GM23248 (cell line): ENCODE data around the gene LYRM1. TPM values are rescaled to one million over a fixed set of nuclear protein-coding genes. Genes with fewer than 3 reads are reported as not detected.

ENCODE experiments used
- DNase-seq: peaks from one replicate; pipeline ENCODE4 v3.0.0-alpha.2; 2015
- H2AFZ ChIP-seq: fragments of 200-600 bp; sonication (generic); 2 replicates; pipeline ENCODE4 v1.6.1; 2016; ENCODE audit warnings: antibody characterized with exemption
- H3F3A ChIP-seq: fragments of 200-600 bp; sonication (generic); 2 replicates; pipeline ENCODE4 v1.6.1; 2016; ENCODE audit warnings: mild to moderate bottlenecking, antibody characterized with exemption, mixed run types; ENCODE audit not compliant: insufficient read depth
- H3K27ac ChIP-seq: fragments of 200-600 bp; sonication (generic); 2 replicates; pipeline ENCODE4 v1.5.1; 2016; ENCODE audit warnings: mild to moderate bottlenecking
- H3K27me3 ChIP-seq: fragments of 200-600 bp; sonication (generic); replicated peaks from 2 replicates; pipeline ENCODE4 v1.6.1; 2016; ENCODE audit warnings: mild to moderate bottlenecking; ENCODE audit not compliant: insufficient read depth
- H3K36me3 ChIP-seq: fragments of 200-600 bp; sonication (generic); 2 replicates; pipeline ENCODE4 v1.6.1; 2016; ENCODE audit warnings: low read depth, mild to moderate bottlenecking
- H3K4me1 ChIP-seq: fragments of 200-600 bp; sonication (generic); 2 replicates; pipeline ENCODE4 v1.6.1; 2016; ENCODE audit warnings: mild to moderate bottlenecking; ENCODE audit not compliant: insufficient read depth
- H3K4me2 ChIP-seq: fragments of 200-600 bp; sonication (generic); one replicate; pipeline ENCODE4 v1.6.1; 2016; ENCODE audit warnings: mild to moderate bottlenecking; ENCODE audit not compliant: unreplicated experiment
- H3K4me3 ChIP-seq: fragments of 200-600 bp; sonication (generic); 2 replicates; pipeline ENCODE4 v1.5.1; 2016; ENCODE audit warnings: mild to moderate bottlenecking
- H3K79me2 ChIP-seq: fragments of 200-600 bp; sonication (generic); 2 replicates; pipeline ENCODE4 v1.6.1; 2016; ENCODE audit warnings: mild to moderate bottlenecking; ENCODE audit not compliant: insufficient read depth
- H3K9ac ChIP-seq: fragments of 200-600 bp; sonication (generic); 2 replicates; pipeline ENCODE4 v1.6.1; 2016; ENCODE audit warnings: mild to moderate bottlenecking
- H3K9me2 ChIP-seq: fragments of 200-600 bp; sonication (generic); 2 replicates; pipeline ENCODE4 v1.6.1; 2016; ENCODE audit warnings: mixed run types, mild to moderate bottlenecking, moderate library complexity; ENCODE audit not compliant: insufficient read depth
- H3K9me3 ChIP-seq: fragments of 200-600 bp; sonication (generic); one replicate; pipeline ENCODE4 v1.6.1; 2017; ENCODE audit warnings: low read depth
- H4K20me1 ChIP-seq: fragments of 200-600 bp; sonication (generic); 2 replicates; pipeline ENCODE4 v1.6.0; 2016; ENCODE audit not compliant: insufficient read depth
- EZH2 ChIP-seq: fragments of 200-600 bp; sonication (generic); IDR thresholded peaks from 2 replicates; pipeline ENCODE4 v1.6.1; 2018; ENCODE audit warnings: antibody characterized with exemption, mild to moderate bottlenecking; ENCODE audit not compliant: insufficient read depth, poor library complexity, severe bottlenecking
- EZH2phosphoT487 ChIP-seq: fragments of 200-600 bp; sonication (generic); IDR thresholded peaks from 2 replicates; pipeline ENCODE4 v1.6.1; 2018; ENCODE audit warnings: antibody characterized with exemption, moderate library complexity, mild to moderate bottlenecking, low read depth; ENCODE audit not compliant: insufficient read depth
- WGBS, 2 experiments: methylation state at CpG; one replicate each; pipeline ENCODE4 v1.1.6; 2015 to 2017; ENCODE audit warnings: low lambda C conversion rate in 2 of 2, low coverage in 1 of 2; ENCODE audit errors: missing lambda C conversion rate in 2 of 2; 5-methylcytosine and 5-hydroxymethylcytosine counted together
- in situ Hi-C: fragments of 300-500 bp; cut with MboI; formaldehyde crosslinking; loops from 2 replicates; pipeline ENCODE4 v1.15.0; 2020
- polyA plus RNA-seq: library from polyadenylated mRNA; unstranded; fragments of >200 nt; fragmentation: Nextera tagmentation; extraction: Ambion mirVana; gene quantifications from 2 replicates; pipeline ENCODE4 v1.2.1, GENCODE V29; 2016
- total RNA-seq: library from RNA; depleted of rRNA; stranded (reverse); fragments of >200 nt; shearing (Covaris generic); gene quantifications from 2 replicates; pipeline ENCODE4 v1.2.3, GENCODE V29; 2014

Gene LYRM1
- total and polyA plus RNA-seq, 2 experiments from 2014 or later: 32.1 to 40.9 TPM

DNA sequence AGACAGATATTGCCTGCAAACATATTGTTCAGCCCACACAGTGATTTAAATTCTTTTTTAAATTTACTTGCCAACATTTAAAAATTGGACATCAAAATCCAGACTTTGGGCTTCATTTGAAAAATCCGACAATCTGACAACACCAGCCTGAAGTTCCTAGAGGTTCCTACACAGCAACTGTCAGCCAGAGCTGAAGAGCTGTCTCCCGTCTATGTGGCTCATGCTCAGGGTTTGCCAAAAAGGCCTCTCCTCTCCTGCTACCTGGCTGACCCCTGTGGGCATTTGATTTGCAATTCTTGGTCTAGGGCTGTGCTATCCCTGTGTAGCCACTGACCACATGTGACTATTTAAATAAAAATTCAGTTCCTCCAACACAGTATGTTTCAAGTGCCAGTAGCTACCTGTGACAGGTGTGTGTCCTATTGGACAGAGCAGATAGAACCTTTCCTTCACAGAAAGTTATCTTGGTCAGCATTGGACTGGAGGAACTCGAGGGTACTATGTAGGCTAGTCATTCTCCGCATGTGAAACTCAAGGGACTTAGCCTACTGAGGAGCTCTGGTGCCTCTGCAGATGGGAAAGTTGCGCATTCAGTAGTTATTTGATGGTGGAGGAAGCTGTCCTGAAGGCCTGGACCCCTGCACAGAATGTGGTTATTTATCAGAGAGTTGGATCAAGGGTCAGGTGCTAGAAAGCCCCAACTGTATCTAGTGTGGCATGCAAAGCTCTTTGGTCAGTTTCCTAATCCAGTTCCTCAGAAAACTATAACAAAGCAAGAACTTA is 2.7 kb downstream of the LYRM1 start:
- in situ Hi-C loops: no loop called here
- no peak for TF ChIP-seq EZH2
- no peak for TF ChIP-seq EZH2phosphoT487
- Histone ChIP-seq H3K4me3 (no peak overlapping the region), H3K9me3 (no peaks in the 10 kb centered on the region), H3K36me3 (0 out of 2 replicates have a peak, but pooled peaks cover 2% of the 10 kb centered on the region), H3K27me3 (no peaks in the 10 kb centered on the region), H3K4me2 (peak overlapping the region; percentile 82), H3K9ac (no peak overlapping the region), H3K4me1 (peaks cover 62% of the 10 kb centered on the region), H4K20me1 (peaks cover 4% of the 10 kb centered on the region; the same call in 1 of the 2 replicates), H3K9me2 (no peaks in the 10 kb centered on the region), H3K27ac (no peak overlapping the region; the same call in 1 of the 2 replicates), H3F3A (peaks cover 80% of the 10 kb centered on the region), H3K79me2 (peaks cover 60% of the 10 kb centered on the region), H2AFZ (no peak overlapping the region)
- DNase-seq: no peak
- 77 to 79% methylated on average over 5 of the region's 5 CpGs for WGBS, 2 experiments

DNA sequence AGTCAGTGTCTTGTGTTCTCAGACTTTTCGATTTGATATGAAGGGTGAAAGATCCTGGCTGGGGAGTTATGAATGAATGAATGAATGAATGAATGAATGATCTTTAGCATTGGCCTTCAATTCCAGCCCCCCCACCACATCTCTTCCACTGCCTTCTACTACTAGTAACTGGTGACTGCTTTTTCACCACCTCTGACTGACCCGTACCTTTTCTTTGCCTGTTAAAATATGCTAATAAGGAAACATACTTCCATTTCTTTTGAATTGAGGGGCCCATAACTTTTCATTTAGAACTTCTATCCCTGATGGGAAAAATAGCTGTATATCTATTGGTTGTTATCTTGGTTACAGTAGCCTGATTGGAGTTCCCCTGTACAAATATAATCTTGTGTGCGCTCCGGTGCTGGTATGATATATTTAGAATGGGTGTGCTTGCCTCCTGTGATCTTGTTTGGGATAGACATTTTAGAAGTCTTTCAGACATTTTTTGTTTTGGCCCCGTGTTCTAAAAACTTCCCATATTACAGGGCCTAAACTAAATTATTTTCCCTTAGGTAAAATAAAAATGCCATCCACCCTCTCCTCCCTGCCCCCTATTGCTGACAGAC is 3.4 kb downstream of the LYRM1 start:
- Histone ChIP-seq H3K4me1 (peaks cover 56% of the 10 kb centered on the region), H3K9me3 (no peaks in the 10 kb centered on the region), H2AFZ (no peak overlapping the region), H3K27me3 (no peaks in the 10 kb centered on the region), H3K36me3 (no peaks in the 10 kb centered on the region), H3K4me3 (no peak overlapping the region), H3F3A (peaks cover 73% of the 10 kb centered on the region), H3K9ac (peak overlapping the region; percentile 15; the same call in 1 of the 2 replicates), H3K79me2 (peaks cover 55% of the 10 kb centered on the region), H4K20me1 (no peaks in the 10 kb centered on the region), H3K9me2 (no peaks in the 10 kb centered on the region), H3K27ac (peak overlapping the region; percentile 87), H3K4me2 (peak overlapping the region; percentile 82)
- in situ Hi-C loops: no loop called here
- DNase-seq: no peak
- 64 to 71% methylated on average over 5 of the region's 5 CpGs for WGBS, 2 experiments
- TF ChIP-seq EZH2: no peak
- TF ChIP-seq EZH2phosphoT487: no peak

DNA sequence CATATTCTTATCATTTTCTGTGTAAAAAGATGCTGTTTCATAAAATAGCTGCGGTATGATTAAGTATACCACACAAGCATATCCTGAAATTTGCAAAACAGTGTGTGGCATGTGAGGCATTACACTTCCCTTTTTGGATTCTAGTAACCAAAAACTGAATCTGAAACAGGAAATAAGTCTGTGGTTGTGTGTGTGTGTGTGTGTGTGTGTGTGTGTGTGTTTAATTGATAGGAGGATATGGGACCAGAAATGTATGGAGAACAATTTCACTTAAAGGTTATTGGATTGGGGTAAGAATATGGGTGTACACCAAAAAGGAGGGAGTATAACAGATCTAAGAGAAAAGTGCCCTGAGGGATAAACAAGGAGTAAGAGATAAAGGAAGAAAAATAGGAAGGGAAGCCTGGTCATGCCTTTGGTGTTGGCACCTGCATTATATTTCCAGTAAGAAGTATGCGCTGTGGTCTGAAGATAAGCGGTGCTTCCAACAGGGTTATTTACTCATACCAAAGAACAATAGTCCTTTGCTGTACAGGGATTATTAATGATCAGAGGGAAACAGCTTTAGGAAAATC is 4.0 kb downstream of the LYRM1 start:
- Histone ChIP-seq H3K9me2 (no peaks in the 10 kb centered on the region), H3K9ac (peak overlapping the region; percentile 15; the same call in 1 of the 2 replicates), H3K4me1 (peaks cover 56% of the 10 kb centered on the region), H3K27ac (peak overlapping the region; percentile 87), H3K4me2 (peak overlapping the region; percentile 82), H3K4me3 (no peak overlapping the region), H3K27me3 (no peaks in the 10 kb centered on the region), H3F3A (peaks cover 67% of the 10 kb centered on the region), H3K9me3 (no peaks in the 10 kb centered on the region), H4K20me1 (no peaks in the 10 kb centered on the region), H3K36me3 (no peaks in the 10 kb centered on the region), H3K79me2 (peaks cover 49% of the 10 kb centered on the region), H2AFZ (no peak overlapping the region)
- WGBS, 2 experiments: 85 to 88% methylated on average over 3 of the region's 3 CpGs
- in situ Hi-C loops: no loop called here
- TF ChIP-seq EZH2phosphoT487: no peak
- TF ChIP-seq EZH2: no peak
- DNase-seq: peak; percentile 49

DNA sequence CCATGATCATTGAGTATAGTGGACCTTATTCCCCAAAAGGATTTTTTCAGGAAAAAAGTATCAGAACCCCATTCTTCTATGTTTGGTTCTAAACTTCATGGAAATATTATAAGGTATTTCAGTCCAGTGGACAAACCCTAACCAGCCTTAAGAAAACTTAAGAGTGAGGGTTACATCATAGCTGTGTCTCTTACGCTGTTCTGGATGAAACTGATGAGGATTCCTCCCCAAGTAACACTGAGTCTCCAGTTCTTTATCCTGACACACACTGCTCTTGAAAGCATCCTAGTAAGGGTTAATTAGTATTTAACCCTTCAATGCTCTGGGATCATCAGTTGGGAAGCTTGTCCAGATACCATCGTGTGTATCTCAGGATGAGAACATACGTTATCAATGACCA is 5.0 kb downstream of the LYRM1 start:
- H3K9ac ChIP-seq: peak overlapping the region; percentile 59

More for the DNA sequence above, 5.0 kb downstream of the LYRM1 start:
- Histone ChIP-seq H3F3A (peaks cover 75% of the 10 kb centered on the region), H3K4me3 (peak overlapping the region; percentile 60), H4K20me1 (no peaks in the 10 kb centered on the region), H3K27me3 (no peaks in the 10 kb centered on the region), H3K79me2 (peaks cover 43% of the 10 kb centered on the region), H3K27ac (peak overlapping the region; percentile 87), H3K9me2 (no peaks in the 10 kb centered on the region), H3K4me1 (peaks cover 60% of the 10 kb centered on the region), H2AFZ (no peak overlapping the region), H3K9me3 (no peaks in the 10 kb centered on the region), H3K36me3 (no peaks in the 10 kb centered on the region), H3K4me2 (peak overlapping the region; percentile 82)
- DNase-seq: peak; percentile 56
- WGBS, 2 experiments: 29 to 33% methylated on average over 3 of the region's 3 CpGs
- in situ Hi-C loops: no loop called here
- TF ChIP-seq EZH2 (no peak), EZH2phosphoT487 (no peak)
